B cell (primary cell): ENCODE measurements around the gene PPP1R12C. TPM values are rescaled to one million over a fixed set of nuclear protein-coding genes. Genes with fewer than 3 reads are reported as not detected.

Source experiments
- ATAC-seq: fragments of 200-7000 bp; cut with Tn5 transposase; one replicate; pipeline ENCODE4 v1.10.0; 2021; ENCODE audit warnings: low read depth, mild to moderate bottlenecking, moderate number of reproducible peaks, moderate library complexity
- CTCF ChIA-PET: fragments of 350-600 bp; sonication (Branson Sonifier 250); formaldehyde crosslinking; loops from one replicate; lab custom pipeline; 2021; ENCODE audit warnings: antibody characterized with exemption, inconsistent platforms; lab: Charles Lee
- POLR2A ChIA-PET: fragments of 350-600 bp; sonication (Branson Sonifier 250); formaldehyde crosslinking; loops from one replicate; lab custom pipeline; 2021; ENCODE audit warnings: antibody characterized with exemption; lab: Charles Lee
- DNase-seq: peaks from one replicate; pipeline ENCODE4 v3.0.0; 2013
- H2AFZ ChIP-seq: 2 replicates; pipeline ENCODE4 v1.6.1; 2012; ENCODE audit warnings: mild to moderate bottlenecking, low read depth, low read length; ENCODE audit not compliant: insufficient read depth, poor library complexity, severe bottlenecking
- H3K27ac ChIP-seq, 2 donors: 1 replicate in 1 of 2; 2 replicates in 1 of 2; pipeline ENCODE4 v1.5.1; 2012 to 2013; ENCODE audit warnings: low read length in 2 of 2, mild to moderate bottlenecking in 2 of 2, moderate library complexity in 1 of 2
- H3K27me3 ChIP-seq, 4 experiments: fragments of 200-600 bp in 1 of 4; sonication (generic) in 1 of 4; replicated peaks in 1 of 4; 1 replicate in 2 of 4; 2 replicates in 2 of 4; pipeline versions ENCODE4 v1.6.1 to v1.7.0; 2013 to 2016; ENCODE audit warnings: low read length in 3 of 4, mild to moderate bottlenecking in 2 of 4, mixed read lengths in 1 of 4, moderate library complexity in 1 of 4; ENCODE audit not compliant: insufficient read depth in 4 of 4, control insufficient read depth in 3 of 4; ENCODE audit errors: control extremely low read depth in 1 of 4
- H3K36me3 ChIP-seq, 2 experiments: replicated peaks in 1 of 2; 1 replicate in 1 of 2; 2 replicates in 1 of 2; pipeline versions ENCODE4 v1.6.1 to v1.7.1; 2013; ENCODE audit warnings: low read length in 1 of 2; ENCODE audit not compliant: insufficient read depth in 2 of 2, control insufficient read depth in 1 of 2; ENCODE audit errors: control extremely low read depth in 1 of 2, extremely low read depth in 1 of 2
- H3K4me1 ChIP-seq, 2 donors: fragments of 200-600 bp in 1 of 2; sonication (generic) in 1 of 2; 1 replicate in 1 of 2; 2 replicates in 1 of 2; pipeline versions ENCODE4 v1.5.1 to v1.6.1; 2013 to 2017; ENCODE audit warnings: low read length in 2 of 2; ENCODE audit not compliant: control insufficient read depth in 2 of 2, insufficient read depth in 2 of 2
- H3K4me2 ChIP-seq: replicated peaks from 2 replicates; pipeline ENCODE3; 2012; ENCODE audit warnings: mild to moderate bottlenecking, low read depth, low read length; ENCODE audit not compliant: poor library complexity, severe bottlenecking
- H3K4me3 ChIP-seq, 5 experiments: fragments of 200-600 bp in 1 of 5; sonication (generic) in 1 of 5; 1 replicate in 3 of 5; 2 replicates in 2 of 5; pipeline versions ENCODE4 v1.5.1 to v1.7.0; 2011 to 2016; ENCODE audit warnings: low read length in 4 of 5, mild to moderate bottlenecking in 4 of 5, low read depth in 2 of 5, control low read depth in 1 of 5, moderate library complexity in 1 of 5; ENCODE audit not compliant: insufficient read depth in 1 of 5; ENCODE audit errors: control extremely low read depth in 1 of 5, extremely low read depth in 1 of 5
- H3K79me2 ChIP-seq: fragments of 200-600 bp; sonication (generic); one replicate; pipeline ENCODE4 v1.6.0; 2016; ENCODE audit warnings: low read length; ENCODE audit not compliant: control insufficient read depth, insufficient read depth
- H3K9ac ChIP-seq: fragments of 200-600 bp; sonication (generic); 2 replicates; pipeline ENCODE4 v1.6.1; 2017; ENCODE audit warnings: mild to moderate bottlenecking, low read length, moderate library complexity
- H3K9me3 ChIP-seq, 3 donors: one replicate each; pipeline versions ENCODE4 v1.6.1 to v1.7.1; 2013; ENCODE audit warnings: low read length in 2 of 3; ENCODE audit not compliant: control insufficient read depth in 2 of 3, insufficient read depth in 1 of 3; ENCODE audit errors: control extremely low read depth in 1 of 3
- H4K20me1 ChIP-seq: 2 replicates; pipeline ENCODE4 v1.6.0; 2012; ENCODE audit warnings: mild to moderate bottlenecking, low read length; ENCODE audit not compliant: insufficient read depth, control insufficient read depth, poor library complexity, severe bottlenecking
- H3K27ac Mint-ChIP-seq: one replicate; pipeline ENCODE4 v1.8.0; 2021; ENCODE audit warnings: mixed read lengths
- H3K27me3 Mint-ChIP-seq: one replicate; pipeline ENCODE4 v1.8.0; 2021; ENCODE audit warnings: mixed read lengths
- H3K4me1 Mint-ChIP-seq: one replicate; pipeline ENCODE4 v1.8.0; 2021; ENCODE audit warnings: mixed read lengths
- H3K4me3 Mint-ChIP-seq: one replicate; pipeline ENCODE4 v1.8.0; 2021; ENCODE audit warnings: mixed read lengths
- H3K9me3 Mint-ChIP-seq: one replicate; pipeline ENCODE4 v1.8.0; 2022; ENCODE audit warnings: mixed read lengths; ENCODE audit not compliant: insufficient read depth
- CTCF ChIP-seq: fragments of 200-600 bp; IDR thresholded peaks from one replicate; pipeline ENCODE4 v1.8.0; 2022; ENCODE audit warnings: antibody characterized with exemption, mild to moderate bottlenecking
- EZH2 ChIP-seq: IDR thresholded peaks from 2 replicates; pipeline ENCODE4 v1.6.1; 2012; ENCODE audit warnings: borderline replicate concordance, low read depth, mild to moderate bottlenecking, moderate library complexity, low read length; ENCODE audit not compliant: insufficient read depth, poor library complexity, severe bottlenecking
- WGBS: methylation state at CpG from one replicate; pipeline ENCODE4 v1.1.5; 2013; ENCODE audit warnings: missing lambda C conversion rate; ENCODE audit not compliant: insufficient coverage; 5-methylcytosine and 5-hydroxymethylcytosine counted together
- intact Hi-C: fragments of 100-400 bp; cut with micrococcal nuclease; formaldehyde crosslinking; loops from one replicate; pipeline ENCODE4 v1.10.0; 2022
- polyA plus RNA-seq: library from polyadenylated mRNA; depleted of rRNA; stranded (reverse); fragments of >200 nt; gene quantifications from 2 replicates; pipeline ENCODE4 v1.2.3, GENCODE V29; 2012
- total RNA-seq, 2 donors: library from RNA; stranded (reverse); fragments of 120-200 nt in 1 of 2; gene quantifications; 1 replicate in 1 of 2; 2 replicates in 1 of 2; pipeline versions ENCODE4 v1.2.3 to v1.2.4, GENCODE V29; 2013 to 2022

The PPP1R12C gene
- total and polyA plus RNA-seq, 2 donors (not counting 1 experiment from before 2014, with no cell fraction given): 145 to 179 TPM

- no peak overlapping the region for H3K27ac Mint-ChIP-seq
- no peak overlapping the region for H3K4me3 Mint-ChIP-seq
- CTCF ChIA-PET: interaction anchor here (1.1 to 2.3 kb wide), 3 partner anchors 20 to 344 kb away, joined by 3 to 18 read pairs (median 3); no protein-coding TSS in a partner anchor
- H3K9me3 Mint-ChIP-seq: no peaks in the 10 kb centered on the region
- Histone ChIP-seq H3K27ac (no peak overlapping the region), H3K27me3 (peaks cover 0 to 71% (median 25%) of the 10 kb centered on the region in 4 experiments), H3K4me1 (peaks cover 14 to 19% of the 10 kb centered on the region in 2 donors), H4K20me1 (no peaks in the 10 kb centered on the region), H2AFZ (no peak overlapping the region), H3K9ac (no peak overlapping the region), H3K9me3 (peaks cover 0 to 43% (median 4%) of the 10 kb centered on the region in 3 donors), H3K79me2 (no peaks in the 10 kb centered on the region), H3K36me3 (no peaks in the 10 kb centered on the region), H3K4me3 (peak overlapping the region in 1 of 5 experiments; percentile 19), H3K4me2 (peak overlapping the region; percentile 14)
- POLR2A ChIA-PET: interaction anchor here (0.6 to 1.1 kb wide), 2 partner anchors 99 to 198 kb away, joined by 3 to 4 read pairs; partner anchors contain the start of gene PPP6R1
- WGBS: 6% methylated on average over 32 of the region's 33 CpGs
- DNase-seq: peak; percentile 86
- peaks cover 49% of the 10 kb centered on the region for H3K27me3 Mint-ChIP-seq
- peak; percentile 84 for ATAC-seq
- intact Hi-C loops: no loop called here
- peaks cover 10% of the 10 kb centered on the region for H3K4me1 Mint-ChIP-seq
- TF ChIP-seq EZH2 (no peak), CTCF (peak; percentile 86)
Observed at GRCh38 chr19:55160128-55160985, 42.9 kb upstream of the PPP1R12C start.
